ENCODE results near the gene LRCH1.

Gene LRCH1

DNA sequence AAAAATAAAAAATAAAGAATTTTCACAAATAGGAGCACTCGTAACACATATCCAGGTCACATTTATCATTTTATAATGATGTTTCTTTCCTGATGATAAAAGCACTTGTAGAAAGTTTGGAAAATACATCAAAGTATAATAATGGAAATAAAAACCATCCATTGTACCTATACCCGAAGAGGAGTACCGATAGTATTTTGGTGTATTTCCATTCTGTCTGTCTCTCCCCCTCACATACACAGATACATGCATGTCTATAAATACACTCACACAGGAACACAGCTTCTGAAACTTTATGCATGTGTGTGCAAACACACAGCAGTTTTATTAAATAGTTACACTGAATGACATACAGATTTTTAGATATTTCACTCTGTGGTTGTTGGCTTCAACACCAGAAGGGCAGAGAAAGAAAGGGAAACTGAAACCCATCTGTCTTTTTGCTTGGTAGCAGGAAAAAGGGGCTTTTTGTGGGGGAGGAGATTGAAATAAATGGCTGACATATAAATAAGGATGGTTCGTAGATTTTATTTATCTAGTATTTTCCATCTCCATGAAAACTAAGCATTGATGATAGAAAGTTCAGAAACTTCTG lies 114.8 kb downstream of the LRCH1 start:
- Histone ChIP-seq H3K9ac (ENCODE audit: low read length) (no peak overlapping the region), H3K27me3 (ENCODE audit: control insufficient read depth, insufficient read depth, low read length) (no peaks in the 10 kb centered on the region), H3K36me3 (ENCODE audit: control insufficient read depth, insufficient read depth, low read length) (no peaks in the 10 kb centered on the region), H3K4me1 (ENCODE audit: control insufficient read depth, insufficient read depth, low read length) (peaks cover 50% of the 10 kb centered on the region), H3K9me3 (ENCODE audit: control insufficient read depth, insufficient read depth, low read depth, low read length) (no peaks in the 10 kb centered on the region), H3K27ac (ENCODE audit: low read depth, low read length) (no peak overlapping the region), H3K4me3 (ENCODE audit: low read depth, low read length) (no peak overlapping the region)

DNA sequence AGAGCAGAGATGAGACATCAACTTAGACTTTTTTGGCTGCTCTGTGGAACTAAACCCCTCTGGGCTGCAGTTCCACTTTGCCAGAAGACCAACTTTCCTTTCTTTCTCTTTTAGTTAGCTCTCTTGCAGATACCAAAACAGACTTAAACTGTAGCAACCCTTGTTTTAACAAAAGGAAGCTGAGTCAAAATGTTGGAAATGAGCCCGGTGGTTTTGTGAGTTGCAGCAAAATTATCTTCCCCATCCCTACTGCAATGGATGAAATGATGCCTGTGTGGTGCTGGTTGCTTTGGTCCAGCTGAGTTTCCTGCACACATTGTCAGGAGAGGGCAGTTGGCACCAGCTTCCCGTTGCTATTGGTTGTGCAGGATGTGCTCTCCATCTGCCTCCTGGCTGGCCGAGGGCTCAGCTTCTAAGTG lies 115.3 kb downstream of the LRCH1 start:
- Histone ChIP-seq H3K4me3 (ENCODE audit: low read depth, low read length) (no peak overlapping the region), H3K4me1 (ENCODE audit: control insufficient read depth, insufficient read depth, low read length) (peaks cover 47% of the 10 kb centered on the region)

DNA sequence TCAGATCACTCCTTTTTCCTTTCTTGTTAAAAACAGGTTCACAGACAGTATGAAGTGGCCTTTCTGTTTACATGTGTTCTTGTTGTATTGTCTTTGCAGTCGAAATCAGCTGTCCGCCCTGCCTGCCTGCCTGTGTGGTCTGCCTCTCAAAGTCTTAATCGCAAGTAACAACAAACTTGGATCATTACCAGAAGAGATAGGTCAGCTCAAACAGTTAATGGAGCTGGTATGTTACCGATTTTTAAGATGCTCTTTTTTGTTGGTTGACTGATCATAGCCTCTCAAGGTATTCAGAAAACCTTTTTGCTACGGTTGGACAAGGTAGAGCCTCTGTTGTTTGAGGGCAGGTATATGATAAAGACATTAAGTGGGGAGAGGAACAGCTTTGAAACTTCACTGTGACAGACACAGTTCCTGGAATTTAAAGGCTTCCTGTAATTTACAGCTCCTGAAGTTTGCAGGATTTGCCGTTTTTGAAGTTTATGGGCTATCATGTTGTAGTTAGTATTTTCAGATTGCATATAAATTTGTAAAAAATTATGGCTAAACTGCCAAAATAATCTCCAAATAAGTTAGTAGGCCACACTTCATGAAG lies 116.1 kb downstream of the LRCH1 start:
- no peak overlapping the region for H3K4me3 ChIP-seq (ENCODE audit: low read depth, low read length)
- peaks cover 40% of the 10 kb centered on the region for H3K4me1 ChIP-seq (ENCODE audit: control insufficient read depth, insufficient read depth, low read length)
- no peaks in the 10 kb centered on the region for H3K36me3 ChIP-seq (ENCODE audit: control insufficient read depth, insufficient read depth, low read length)
- no peak overlapping the region for H3K9ac ChIP-seq (ENCODE audit: low read length)
- no peak overlapping the region for H3K27ac ChIP-seq (ENCODE audit: low read depth, low read length)
- H3K27me3 ChIP-seq (ENCODE audit: control insufficient read depth, insufficient read depth, low read length), result no peaks in the 10 kb centered on the region
- H3K9me3 ChIP-seq (ENCODE audit: control insufficient read depth, insufficient read depth, low read depth, low read length), result no peaks in the 10 kb centered on the region

More for the DNA sequence above, 115.3 kb downstream of the LRCH1 start:
- Histone ChIP-seq H3K36me3 (ENCODE audit: control insufficient read depth, insufficient read depth, low read length) (no peaks in the 10 kb centered on the region), H3K27ac (ENCODE audit: low read depth, low read length) (no peak overlapping the region), H3K27me3 (ENCODE audit: control insufficient read depth, insufficient read depth, low read length) (no peaks in the 10 kb centered on the region), H3K9ac (ENCODE audit: low read length) (no peak overlapping the region), H3K9me3 (ENCODE audit: control insufficient read depth, insufficient read depth, low read depth, low read length) (no peaks in the 10 kb centered on the region)

DNA sequence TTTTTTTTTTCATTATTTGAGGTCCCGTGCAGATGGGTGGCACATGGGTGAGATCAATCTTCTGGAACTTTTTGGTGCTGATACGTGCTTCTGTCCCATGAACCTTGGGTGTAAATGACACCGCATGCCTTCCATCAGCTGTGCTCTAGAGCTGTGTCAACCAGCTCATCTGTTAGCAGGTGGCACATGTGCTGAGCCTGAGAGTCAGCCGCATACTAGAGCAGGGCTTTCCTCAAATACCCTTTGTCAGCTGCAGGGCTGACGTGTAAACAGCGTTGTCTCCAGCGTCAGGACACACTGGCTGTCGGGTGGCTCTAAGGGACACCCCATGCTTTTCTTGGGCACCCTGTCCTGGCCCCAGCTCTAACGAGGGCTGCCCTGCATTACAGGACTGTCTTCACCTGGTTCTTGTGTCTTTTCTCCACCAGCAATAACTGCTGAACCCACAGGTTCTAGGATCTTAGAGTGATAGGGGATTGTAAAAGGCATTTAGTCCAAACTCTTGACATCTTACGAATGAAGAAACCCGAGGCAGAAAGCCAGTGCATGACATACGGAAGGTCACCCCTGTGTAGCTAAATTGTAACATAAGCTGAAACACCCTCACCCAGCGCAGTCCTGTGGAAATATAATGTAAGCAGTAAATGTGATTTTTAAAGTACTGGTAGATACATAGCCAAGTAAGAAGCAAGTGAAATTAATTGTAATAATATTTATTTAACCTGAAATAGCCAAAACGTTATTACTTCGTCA lies 119.5 kb downstream of the LRCH1 start:
- H3K4me1 ChIP-seq (ENCODE audit: control insufficient read depth, insufficient read depth, low read length), result peaks cover 12% of the 10 kb centered on the region
- H3K27ac ChIP-seq (ENCODE audit: low read depth, low read length), result no peak overlapping the region
- H3K27me3 ChIP-seq (ENCODE audit: control insufficient read depth, insufficient read depth, low read length), result no peaks in the 10 kb centered on the region
- H3K9me3 ChIP-seq (ENCODE audit: control insufficient read depth, insufficient read depth, low read depth, low read length), result no peaks in the 10 kb centered on the region
- H3K4me3 ChIP-seq (ENCODE audit: low read depth, low read length), result no peak overlapping the region
- H3K9ac ChIP-seq (ENCODE audit: low read length), result no peak overlapping the region
- no peaks in the 10 kb centered on the region for H3K36me3 ChIP-seq (ENCODE audit: control insufficient read depth, insufficient read depth, low read length)

DNA sequence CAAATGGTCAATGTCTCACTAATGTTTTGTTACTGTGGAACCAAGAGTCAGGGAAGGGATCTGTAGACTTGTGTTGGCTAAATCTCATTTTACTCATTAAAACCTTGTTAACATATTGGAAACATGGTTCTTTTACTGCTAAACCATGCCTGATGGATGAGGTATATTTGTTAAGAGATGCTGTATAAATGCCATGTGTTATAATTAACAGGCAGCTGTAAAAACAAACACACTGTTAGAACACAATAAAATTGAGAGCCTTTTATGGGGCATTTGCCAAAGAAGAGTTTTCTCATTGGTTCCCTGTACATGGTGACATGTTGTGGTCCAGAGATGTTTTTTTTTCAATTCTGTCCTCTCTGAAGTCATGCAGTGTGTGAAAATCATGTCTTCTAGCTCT lies 122.0 kb downstream of the LRCH1 start:
- Histone ChIP-seq H3K9me3 (ENCODE audit: control insufficient read depth, insufficient read depth, low read depth, low read length) (no peaks in the 10 kb centered on the region), H3K4me1 (ENCODE audit: control insufficient read depth, insufficient read depth, low read length) (no peaks in the 10 kb centered on the region), H3K36me3 (ENCODE audit: control insufficient read depth, insufficient read depth, low read length) (no peaks in the 10 kb centered on the region), H3K27ac (ENCODE audit: low read depth, low read length) (no peak overlapping the region), H3K4me3 (ENCODE audit: low read depth, low read length) (no peak overlapping the region), H3K9ac (ENCODE audit: low read length) (no peak overlapping the region), H3K27me3 (ENCODE audit: control insufficient read depth, insufficient read depth, low read length) (no peaks in the 10 kb centered on the region)

DNA sequence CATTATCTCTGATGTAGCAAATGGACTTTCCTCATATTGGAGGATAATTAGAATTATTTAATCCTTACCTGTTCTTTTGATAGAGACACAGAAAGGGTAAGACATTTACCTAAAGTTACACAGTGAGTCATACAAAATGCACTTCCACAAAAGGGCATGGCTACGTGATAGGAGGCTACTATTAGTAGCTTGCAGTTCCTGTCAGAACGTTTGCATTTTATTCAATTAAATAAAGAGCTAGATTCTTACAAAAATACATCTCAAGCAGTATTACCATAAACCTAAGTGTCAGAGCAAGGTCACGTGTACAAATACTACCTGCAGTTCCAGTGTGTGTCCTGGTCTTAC lies 123.4 kb downstream of the LRCH1 start:
- Histone ChIP-seq H3K4me3 (ENCODE audit: low read depth, low read length) (no peak overlapping the region), H3K9me3 (ENCODE audit: control insufficient read depth, insufficient read depth, low read depth, low read length) (no peaks in the 10 kb centered on the region), H3K36me3 (ENCODE audit: control insufficient read depth, insufficient read depth, low read length) (no peaks in the 10 kb centered on the region), H3K27me3 (ENCODE audit: control insufficient read depth, insufficient read depth, low read length) (no peaks in the 10 kb centered on the region), H3K4me1 (ENCODE audit: control insufficient read depth, insufficient read depth, low read length) (no peaks in the 10 kb centered on the region), H3K27ac (ENCODE audit: low read depth, low read length) (no peak overlapping the region), H3K9ac (ENCODE audit: low read length) (no peak overlapping the region)

DNA sequence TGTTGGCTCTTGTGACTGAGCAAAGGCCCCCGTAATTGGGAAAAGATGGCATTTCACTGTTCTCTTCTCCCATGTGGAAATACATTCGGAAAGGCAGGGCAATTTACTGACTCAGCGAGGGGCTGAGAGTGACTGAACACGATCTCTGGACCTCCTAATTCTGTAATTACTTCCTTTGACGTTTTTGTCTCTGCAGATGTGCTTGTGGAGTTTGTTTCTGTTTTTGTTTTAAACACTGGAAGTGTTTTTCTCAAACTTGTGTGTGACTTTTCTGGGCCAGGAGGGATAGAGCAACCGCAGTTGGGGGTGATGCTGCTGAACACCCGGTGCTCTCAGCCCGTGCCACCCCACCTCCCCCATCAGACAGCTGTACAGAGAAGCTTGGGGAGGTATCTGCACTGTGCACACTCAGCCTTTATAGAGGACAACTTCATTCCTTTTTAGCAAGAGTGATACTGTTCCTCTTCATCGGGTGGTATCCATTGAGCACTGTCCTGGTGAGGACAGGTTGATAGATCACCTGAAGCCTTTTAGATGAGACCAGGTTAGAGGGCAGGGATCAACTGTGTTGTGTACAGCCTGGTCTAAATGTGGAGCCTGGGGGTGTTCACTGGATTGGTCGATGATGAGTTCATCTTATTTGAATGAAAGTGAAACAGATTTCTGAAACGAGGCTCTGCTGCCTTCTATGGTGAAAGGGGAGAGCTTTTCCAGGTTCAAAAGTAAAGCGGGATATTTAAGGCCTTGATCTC lies 126.6 kb downstream of the LRCH1 start:
- H3K4me1 ChIP-seq (ENCODE audit: control insufficient read depth, insufficient read depth, low read length), result peaks cover 8% of the 10 kb centered on the region
- H3K27ac ChIP-seq (ENCODE audit: low read depth, low read length), result no peak overlapping the region
- no peaks in the 10 kb centered on the region for H3K27me3 ChIP-seq (ENCODE audit: control insufficient read depth, insufficient read depth, low read length)
- no peak overlapping the region for H3K9ac ChIP-seq (ENCODE audit: low read length)
- no peaks in the 10 kb centered on the region for H3K36me3 ChIP-seq (ENCODE audit: control insufficient read depth, insufficient read depth, low read length)
- H3K4me3 ChIP-seq (ENCODE audit: low read depth, low read length), result no peak overlapping the region
- no peaks in the 10 kb centered on the region for H3K9me3 ChIP-seq (ENCODE audit: control insufficient read depth, insufficient read depth, low read depth, low read length)

DNA sequence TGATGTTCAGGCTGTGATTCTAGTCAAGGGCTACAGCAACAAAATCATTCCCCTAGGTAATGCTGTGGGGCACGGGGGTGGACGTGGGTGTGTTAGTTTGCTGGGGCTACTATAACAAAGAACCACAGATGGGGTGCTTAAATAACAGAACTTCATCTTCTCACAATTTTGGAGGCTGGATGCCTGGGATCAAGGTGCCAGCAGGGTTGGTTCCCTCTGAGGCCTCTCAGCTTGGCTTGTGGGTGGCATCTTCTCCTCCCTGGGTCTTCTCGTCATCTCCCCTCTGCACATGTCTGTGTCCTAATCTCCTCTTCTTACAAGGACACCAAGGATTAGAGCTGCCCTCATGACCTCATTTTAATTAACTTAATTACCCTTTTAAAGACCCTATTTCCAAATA lies 129.0 kb downstream of the LRCH1 start:
- H3K9ac ChIP-seq (ENCODE audit: low read length), result no peak overlapping the region
- no peaks in the 10 kb centered on the region for H3K27me3 ChIP-seq (ENCODE audit: control insufficient read depth, insufficient read depth, low read length)
- peaks cover 29% of the 10 kb centered on the region for H3K4me1 ChIP-seq (ENCODE audit: control insufficient read depth, insufficient read depth, low read length)
- H3K4me3 ChIP-seq (ENCODE audit: low read depth, low read length), result no peak overlapping the region
- no peak overlapping the region for H3K27ac ChIP-seq (ENCODE audit: low read depth, low read length)
- no peaks in the 10 kb centered on the region for H3K9me3 ChIP-seq (ENCODE audit: control insufficient read depth, insufficient read depth, low read depth, low read length)
- no peaks in the 10 kb centered on the region for H3K36me3 ChIP-seq (ENCODE audit: control insufficient read depth, insufficient read depth, low read length)

DNA sequence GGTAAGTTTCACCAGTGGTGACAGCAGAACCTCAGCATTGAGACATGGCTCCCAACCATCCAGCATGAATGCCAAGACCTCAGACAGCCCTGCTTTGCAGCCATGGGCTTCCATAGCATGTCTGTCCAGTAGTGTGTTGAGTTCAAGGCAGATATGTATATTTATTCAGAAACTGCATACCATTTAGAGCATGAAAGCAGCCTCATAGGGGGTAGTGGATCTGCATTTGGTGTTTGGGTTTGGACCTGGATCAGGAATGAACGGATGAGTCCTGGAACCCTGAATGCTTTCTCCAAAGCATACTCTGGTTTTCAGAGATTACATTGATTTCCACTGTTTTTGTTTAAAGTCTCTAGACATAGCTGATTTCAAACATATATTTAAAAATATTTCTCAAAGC lies 129.7 kb downstream of the LRCH1 start:
- no peaks in the 10 kb centered on the region for H3K36me3 ChIP-seq (ENCODE audit: control insufficient read depth, insufficient read depth, low read length)
- H3K27me3 ChIP-seq (ENCODE audit: control insufficient read depth, insufficient read depth, low read length), result no peaks in the 10 kb centered on the region
- H3K4me1 ChIP-seq (ENCODE audit: control insufficient read depth, insufficient read depth, low read length), result peaks cover 36% of the 10 kb centered on the region
- no peak overlapping the region for H3K27ac ChIP-seq (ENCODE audit: low read depth, low read length)
- H3K9me3 ChIP-seq (ENCODE audit: control insufficient read depth, insufficient read depth, low read depth, low read length), result no peaks in the 10 kb centered on the region
- no peak overlapping the region for H3K9ac ChIP-seq (ENCODE audit: low read length)
- no peak overlapping the region for H3K4me3 ChIP-seq (ENCODE audit: low read depth, low read length)

DNA sequence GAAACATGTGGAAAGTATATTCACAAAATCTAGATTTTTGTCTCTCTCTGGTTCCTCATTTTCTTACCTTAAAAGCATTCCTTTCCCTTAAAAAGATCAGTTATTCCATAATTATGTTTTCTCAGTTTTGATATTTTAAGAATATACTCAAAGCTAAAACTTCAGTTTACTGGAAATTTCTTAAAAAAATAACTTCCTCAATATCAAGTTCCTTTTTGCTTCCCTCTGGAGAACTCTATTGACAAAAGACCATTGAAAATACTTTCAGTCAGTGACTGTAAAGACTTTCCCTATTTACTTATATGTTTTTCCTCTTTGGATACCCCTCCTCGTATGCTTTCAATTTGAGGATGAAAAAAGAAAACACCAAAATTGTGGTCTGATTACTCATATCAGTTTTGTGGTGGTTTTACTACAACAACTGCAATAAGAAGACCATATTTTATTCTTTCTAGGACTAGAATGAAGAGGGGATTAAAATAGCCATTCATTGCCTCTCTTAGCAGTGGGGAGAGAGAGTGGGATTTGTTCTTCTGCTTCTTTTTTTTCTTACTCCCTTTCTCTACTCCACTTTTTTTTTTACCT lies 130.8 kb downstream of the LRCH1 start:
- Histone ChIP-seq H3K4me3 (ENCODE audit: low read depth, low read length) (no peak overlapping the region), H3K27me3 (ENCODE audit: control insufficient read depth, insufficient read depth, low read length) (no peaks in the 10 kb centered on the region), H3K27ac (ENCODE audit: low read depth, low read length) (peak overlapping the region; percentile 63), H3K36me3 (ENCODE audit: control insufficient read depth, insufficient read depth, low read length) (no peaks in the 10 kb centered on the region), H3K4me1 (ENCODE audit: control insufficient read depth, insufficient read depth, low read length) (peaks cover 47% of the 10 kb centered on the region), H3K9me3 (ENCODE audit: control insufficient read depth, insufficient read depth, low read depth, low read length) (no peaks in the 10 kb centered on the region), H3K9ac (ENCODE audit: low read length) (no peak overlapping the region)

Data from HUES6 (cell line).